A673 (cell line): Measurements from ENCODE around the gene LY6G5C. TPM values are rescaled to one million over a fixed set of nuclear protein-coding genes. Genes with fewer than 3 reads are reported as not detected.

ENCODE experiments used
- BruUV-seq: library from RNA; stranded (reverse); fragments of 400-500 nt; replicated peaks from 2 replicates; lab custom pipeline; 2021; lab: Mats Ljungman, UMichigan
- CTCF ChIA-PET: fragments of 300-600 bp; sonication (Branson Sonifier 250); formaldehyde crosslinking; loops from one replicate; lab custom pipeline; 2022; ENCODE audit warnings: antibody characterized with exemption; lab: Charles Lee
- POLR2A ChIA-PET: fragments of 300-600 bp; sonication (Branson Sonifier 250); formaldehyde crosslinking; loops from one replicate; lab custom pipeline; 2022; ENCODE audit warnings: antibody characterized with exemption; ENCODE audit not compliant: low non-redundant PET; lab: Charles Lee
- DNase-seq: peaks from one replicate; pipeline ENCODE4 v3.0.0-alpha.2; 2015; ENCODE audit warnings: low spot score
- H3K27ac ChIP-seq: fragments of 200-600 bp; sonication (generic); 2 replicates; pipeline ENCODE4 v1.5.1; 2016; ENCODE audit warnings: mixed run types, low read depth, mild to moderate bottlenecking, mixed read lengths, antibody characterized with exemption, low read length; ENCODE audit not compliant: poor library complexity, severe bottlenecking
- H3K27me3 ChIP-seq: fragments of 200-600 bp; sonication (generic); replicated peaks from 2 replicates; pipeline ENCODE4 v1.6.1; 2017; ENCODE audit warnings: mixed run types, low read depth, mild to moderate bottlenecking, mixed read lengths, antibody characterized with exemption, low read length; ENCODE audit not compliant: insufficient read depth, poor library complexity
- H3K36me3 ChIP-seq: fragments of 200-600 bp; sonication (generic); 2 replicates; pipeline ENCODE4 v1.6.1; 2016; ENCODE audit warnings: mixed run types, mild to moderate bottlenecking, mixed read lengths, antibody characterized with exemption, low read length; ENCODE audit not compliant: insufficient read depth, poor library complexity, severe bottlenecking
- H3K4me1 ChIP-seq: fragments of 200-600 bp; sonication (generic); 2 replicates; pipeline ENCODE4 v1.6.1; 2017; ENCODE audit warnings: mixed run types, mild to moderate bottlenecking, mixed read lengths, antibody characterized with exemption, low read length; ENCODE audit not compliant: insufficient read depth, poor library complexity, severe bottlenecking
- H3K4me3 ChIP-seq: fragments of 200-600 bp; sonication (generic); 2 replicates; pipeline ENCODE4 v1.5.1; 2016; ENCODE audit warnings: low read depth, mixed run types, mild to moderate bottlenecking, mixed read lengths, low read length; ENCODE audit not compliant: poor library complexity, severe bottlenecking
- H3K9me3 ChIP-seq: fragments of 200-600 bp; sonication (generic); 2 replicates; pipeline ENCODE4 v1.6.1; 2016; ENCODE audit warnings: mixed run types, low read depth, mild to moderate bottlenecking, mixed read lengths, antibody characterized with exemption, low read length; ENCODE audit not compliant: poor library complexity, severe bottlenecking
- CTCF ChIP-seq: fragments of 300-800, 200-600 bp; sonication (generic); conservative IDR thresholded peaks from 2 replicates; pipeline ENCODE4 v1.5.1; 2017; ENCODE audit warnings: low read depth, mild to moderate bottlenecking, antibody characterized with exemption, low read length, moderate library complexity, mixed read lengths
- EZH2 ChIP-seq: fragments of 200-600 bp; sonication (generic); IDR thresholded peaks from 2 replicates; pipeline ENCODE4 v1.6.1; 2017; ENCODE audit warnings: borderline replicate concordance, low read depth, mild to moderate bottlenecking, mixed read lengths, antibody characterized with exemption, low read length; ENCODE audit not compliant: poor library complexity, severe bottlenecking
- intact Hi-C: fragments of 100-400 bp; cut with micrococcal nuclease; formaldehyde crosslinking; loops from one replicate; pipeline ENCODE4 v1.10.0; 2022; ENCODE audit not compliant: unreplicated experiment
- total RNA-seq: library from RNA; stranded (reverse); gene quantifications from 2 replicates; pipeline ENCODE4 v1.2.3, GENCODE V29; 2021

LY6G5C gene
- total RNA-seq, 1 experiment from 2014 or later: 6.8 TPM

DNA sequence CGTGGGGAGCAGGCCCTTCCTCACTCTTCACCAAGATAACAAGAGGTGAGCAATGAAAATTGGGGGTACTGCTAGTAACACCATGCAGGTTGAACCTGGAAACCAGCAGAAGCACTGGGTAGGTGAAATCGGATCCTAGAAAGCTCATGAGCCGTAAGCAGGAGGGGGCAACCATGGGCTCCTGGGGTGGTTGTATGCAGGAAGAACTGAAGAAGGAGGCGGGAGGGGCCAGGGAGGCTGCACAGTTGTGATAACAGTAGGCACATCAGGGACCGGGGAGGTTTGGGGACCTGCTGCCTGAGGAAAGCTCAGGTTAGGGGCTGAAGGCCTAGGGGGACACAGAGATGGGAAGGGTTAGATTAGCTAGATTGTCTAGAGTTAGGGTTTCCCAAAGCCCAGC lies 5.6 kb upstream of the LY6G5C start:
- CTCF ChIA-PET: no interaction called here

DNA sequence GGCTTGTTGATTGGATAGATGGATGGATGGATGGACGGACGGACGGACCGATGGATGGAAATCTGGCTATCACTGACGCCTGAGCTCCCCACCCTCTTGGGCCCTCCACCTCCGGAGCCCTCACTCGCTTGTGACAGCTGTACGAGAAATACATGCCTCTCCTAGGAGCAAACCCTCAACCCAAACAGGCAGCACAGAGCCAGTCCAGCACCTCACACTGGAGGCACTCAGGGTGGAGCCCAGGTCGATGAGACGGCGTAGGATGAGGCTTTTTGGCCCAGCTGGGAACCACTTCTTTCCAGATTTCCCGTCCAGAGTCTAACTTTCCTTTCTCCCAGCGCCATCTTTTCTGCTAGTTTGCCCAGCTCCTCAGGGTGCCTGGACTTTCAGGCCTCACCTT lies 2.7 kb upstream of the LY6G5C start:
- CTCF ChIA-PET: no interaction called here

More for the DNA sequence above, 5.6 kb upstream of the LY6G5C start:
- intact Hi-C loops: loop anchor here (10.0 kb wide), 1 partner anchor 268 kb away; the partner anchor contains the start of genes NELFE and SKIC2
- Histone ChIP-seq H3K4me3 (no peak overlapping the region), H3K4me1 (no peaks in the 10 kb centered on the region), H3K9me3 (no peaks in the 10 kb centered on the region), H3K36me3 (peaks cover 23% of the 10 kb centered on the region), H3K27ac (no peak overlapping the region), H3K27me3 (no peaks in the 10 kb centered on the region)
- no peak for DNase-seq
- POLR2A ChIA-PET: no interaction called here
- no peak for TF ChIP-seq EZH2
- no peak for TF ChIP-seq CTCF
- no TSS peak for BruUV-seq

DNA sequence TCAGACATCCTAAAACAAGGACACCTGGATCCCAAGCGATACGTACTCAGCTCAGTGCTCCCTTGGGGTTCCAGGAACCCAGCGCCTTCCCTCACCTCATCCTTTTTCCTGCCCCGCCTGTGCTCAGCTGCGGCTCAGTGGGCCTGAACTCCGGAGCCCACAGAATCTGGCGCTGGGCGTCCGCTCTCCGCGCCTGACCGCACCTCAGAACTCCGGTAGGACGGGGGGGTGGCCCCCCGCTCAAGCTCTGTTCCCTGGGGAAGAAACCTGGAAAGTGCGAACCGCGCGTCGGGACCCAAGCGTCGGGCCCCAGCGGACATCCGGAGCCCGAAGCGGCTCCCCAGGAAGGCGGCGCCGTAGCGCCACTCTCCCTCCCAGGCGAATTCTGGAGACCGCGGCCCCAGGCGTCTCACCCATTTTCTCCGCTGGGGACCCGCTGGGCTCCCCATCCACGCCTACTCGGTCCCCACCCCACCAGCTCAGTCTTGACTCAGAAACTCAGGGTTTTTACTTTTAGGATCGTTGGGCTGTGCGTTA lies 336 bp upstream of the LY6G5C start:
- Histone ChIP-seq H3K4me3 (peak overlapping the region; percentile 53), H3K27ac (peak overlapping the region; percentile 68), H3K36me3 (no peaks in the 10 kb centered on the region), H3K27me3 (no peaks in the 10 kb centered on the region), H3K9me3 (no peaks in the 10 kb centered on the region), H3K4me1 (no peaks in the 10 kb centered on the region)
- no TSS peak for BruUV-seq
- peak; percentile 75 for DNase-seq
- CTCF ChIA-PET: interaction anchor here (0.5 to 0.6 kb wide), 3 partner anchors 30 to 775 kb away, joined by 3 to 4 read pairs (median 3); no protein-coding TSS in a partner anchor
- POLR2A ChIA-PET: interaction anchor here (0.7 to 1.0 kb wide), 2 partner anchors 22 to 135 kb away, joined by 3 read pairs; partner anchors contain the start of genes ABHD16A and ATP6V1G2
- no peak for TF ChIP-seq CTCF
- TF ChIP-seq EZH2: no peak
- intact Hi-C loops: loop anchor here (2.0 to 10.0 kb wide), 2 partner anchors 150 to 274 kb away; partner anchors contain the start of genes NELFE and SKIC2

More for the DNA sequence above, 2.7 kb upstream of the LY6G5C start:
- H3K36me3 ChIP-seq: peaks cover 13% of the 10 kb centered on the region
- H3K27ac ChIP-seq: no peak overlapping the region
- H3K4me1 ChIP-seq: no peaks in the 10 kb centered on the region
- DNase-seq: no peak
- BruUV-seq: no TSS peak
- intact Hi-C loops: loop anchor here (10.0 kb wide), 1 partner anchor 271 kb away; the partner anchor contains the start of genes NELFE and SKIC2
- H3K27me3 ChIP-seq: no peaks in the 10 kb centered on the region
- H3K4me3 ChIP-seq: no peak overlapping the region
- POLR2A ChIA-PET: no interaction called here
- no peak for TF ChIP-seq EZH2
- no peak for TF ChIP-seq CTCF
- no peaks in the 10 kb centered on the region for H3K9me3 ChIP-seq
